ENCODE measurements around the gene HCK. TPM values are rescaled to one million over a fixed set of nuclear protein-coding genes. Genes with fewer than 3 reads are reported as not detected.

HCK gene
- total RNA-seq, 2 donors from 2014 or later = 1.3 to 7.5 TPM

DNA sequence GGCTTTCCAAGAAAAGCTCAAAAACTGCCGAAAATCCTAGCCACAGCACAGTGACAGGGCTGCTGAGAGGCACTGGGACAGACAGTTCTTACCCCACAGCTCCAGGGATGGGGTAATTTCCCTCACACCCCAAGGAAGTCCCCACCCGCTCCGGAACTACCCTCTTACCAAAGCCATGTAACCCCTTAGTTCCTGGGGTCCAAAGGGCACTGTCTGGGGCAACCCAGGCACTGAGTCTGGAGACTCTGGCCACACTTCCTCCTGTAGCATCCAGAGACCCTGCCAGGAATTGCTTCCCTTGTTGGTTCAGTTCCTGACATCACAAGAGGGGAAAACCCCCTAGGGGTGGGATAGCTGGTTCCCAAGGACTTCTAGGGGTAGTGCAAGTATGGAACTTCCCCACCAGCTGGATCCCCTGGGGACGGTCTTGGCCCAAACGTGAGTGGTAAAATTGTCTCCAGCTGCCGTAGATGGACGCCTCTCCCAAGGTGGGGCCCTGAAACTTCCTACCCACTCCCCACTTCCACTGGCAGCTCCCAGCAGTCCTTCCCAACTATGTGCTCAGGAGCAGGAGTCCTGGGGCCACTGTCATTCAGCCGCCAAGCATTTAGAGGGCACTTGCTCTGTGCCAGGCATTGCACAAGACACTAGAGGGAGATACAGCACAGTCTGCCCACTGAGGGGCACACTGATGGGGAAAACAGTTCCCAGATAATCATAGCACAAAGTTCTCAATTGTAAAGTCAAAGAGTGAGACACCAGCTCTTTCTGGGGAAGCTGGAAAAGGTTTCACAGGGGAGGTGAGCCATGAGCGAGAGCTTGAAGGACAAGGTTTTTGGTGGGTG lies 17.2 kb upstream of the HCK start:
- H3K9me3 ChIP-seq (ENCODE audit: control insufficient read depth, low read length, poor library complexity, severe bottlenecking) = no peaks in the 10 kb centered on the region
- H3K4me3 Mint-ChIP-seq = no peak overlapping the region
- no peak overlapping the region for H3K27ac Mint-ChIP-seq
- H3K4me1 Mint-ChIP-seq = peaks cover 5% of the 10 kb centered on the region
- H3K36me3 Mint-ChIP-seq (ENCODE audit: low read depth) = peaks cover 3% of the 10 kb centered on the region
- ATAC-seq (peak; percentile 15), DNase-seq (no peak)
- peaks cover 67% of the 10 kb centered on the region for H3K27me3 Mint-ChIP-seq

DNA sequence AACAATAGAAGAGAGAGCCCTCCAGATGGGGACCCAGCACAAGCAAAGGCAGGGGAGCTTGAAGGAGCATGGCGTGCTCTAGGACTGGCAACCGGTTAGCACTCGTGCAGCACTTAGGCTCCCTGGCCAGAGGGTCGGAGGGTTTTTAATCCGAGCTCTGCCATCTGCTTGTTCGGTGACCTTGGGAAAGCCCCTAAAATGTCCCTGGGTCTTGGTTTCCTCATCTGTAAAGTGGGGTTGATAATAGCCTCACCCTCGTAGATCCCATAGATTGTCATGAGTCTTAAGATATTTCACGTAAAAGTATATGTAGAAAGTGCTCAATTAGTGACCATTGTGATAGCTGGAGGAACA lies 16.6 kb upstream of the HCK start:
- H3K4me1 Mint-ChIP-seq = peaks cover 5% of the 10 kb centered on the region
- H3K4me3 Mint-ChIP-seq = no peak overlapping the region
- peaks cover 65% of the 10 kb centered on the region for H3K27me3 Mint-ChIP-seq
- ATAC-seq (no peak), DNase-seq (no peak)
- peaks cover 5% of the 10 kb centered on the region for H3K36me3 Mint-ChIP-seq (ENCODE audit: low read depth)
- H3K9me3 ChIP-seq (ENCODE audit: control insufficient read depth, low read length, poor library complexity, severe bottlenecking) = no peaks in the 10 kb centered on the region
- H3K27ac Mint-ChIP-seq = no peak overlapping the region

DNA sequence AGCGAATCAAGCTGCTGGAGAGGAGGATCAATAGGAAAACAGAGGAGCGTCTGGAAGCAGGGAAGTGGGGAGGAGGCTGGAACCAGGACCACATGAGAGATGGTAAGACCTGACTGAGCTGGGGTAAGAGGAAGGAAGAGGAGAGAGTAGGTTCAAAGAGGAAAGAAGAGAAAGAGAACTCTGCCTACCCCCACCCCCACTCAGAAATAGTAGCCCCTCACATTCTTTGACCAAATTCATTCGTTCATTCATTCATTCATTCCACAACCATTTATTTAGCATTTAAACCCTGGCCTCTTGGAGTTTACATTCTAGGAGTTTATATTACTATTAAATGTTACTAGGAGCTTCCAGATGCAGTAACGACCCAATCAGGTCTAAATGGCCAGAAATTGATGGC lies 15.8 kb upstream of the HCK start:
- DNase-seq (no peak), ATAC-seq (no peak)
- Mint-ChIP-seq H3K36me3 (ENCODE audit: low read depth) (peaks cover 5% of the 10 kb centered on the region), H3K4me3 (no peak overlapping the region), H3K4me1 (peaks cover 8% of the 10 kb centered on the region), H3K27me3 (peaks cover 73% of the 10 kb centered on the region), H3K27ac (no peak overlapping the region)
- no peaks in the 10 kb centered on the region for H3K9me3 ChIP-seq (ENCODE audit: control insufficient read depth, low read length, poor library complexity, severe bottlenecking)

DNA sequence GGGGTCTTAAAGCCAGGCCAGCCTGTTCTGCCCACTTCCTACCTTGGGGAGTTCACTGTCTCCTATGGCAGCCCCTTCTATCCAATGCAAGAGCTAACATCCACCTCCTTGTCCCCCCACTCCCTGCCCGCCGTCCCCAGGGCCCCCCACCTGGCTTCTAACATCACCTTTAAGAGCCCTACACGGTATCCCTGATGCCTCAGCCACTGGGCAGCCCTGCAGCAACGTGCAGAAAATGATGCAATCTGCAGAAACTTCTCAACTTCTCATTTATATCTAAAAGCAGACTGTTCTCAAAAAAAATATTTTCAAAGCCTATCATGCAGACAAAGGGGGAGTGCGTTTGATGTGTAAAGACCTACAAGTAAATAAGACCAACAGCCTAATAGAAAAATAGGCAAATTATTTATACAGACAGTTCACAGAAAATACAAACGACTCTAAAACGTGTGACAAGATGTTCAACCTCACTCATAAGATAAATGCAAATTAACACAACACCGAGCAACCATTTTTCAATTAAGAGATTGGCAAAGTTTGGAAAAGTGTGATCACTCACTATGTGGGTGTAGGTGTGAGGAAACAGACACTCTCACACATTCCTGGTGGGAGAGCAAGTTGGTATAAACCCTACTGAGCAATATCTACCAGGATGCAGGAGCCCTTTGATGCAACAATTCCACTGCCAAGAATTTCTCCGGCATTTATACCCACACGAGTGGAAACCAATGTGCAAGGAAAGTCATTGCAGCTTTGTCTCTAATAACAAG lies 15.1 kb upstream of the HCK start:
- Mint-ChIP-seq H3K4me1 (peaks cover 8% of the 10 kb centered on the region), H3K27ac (no peak overlapping the region), H3K36me3 (ENCODE audit: low read depth) (peaks cover 5% of the 10 kb centered on the region)

DNA sequence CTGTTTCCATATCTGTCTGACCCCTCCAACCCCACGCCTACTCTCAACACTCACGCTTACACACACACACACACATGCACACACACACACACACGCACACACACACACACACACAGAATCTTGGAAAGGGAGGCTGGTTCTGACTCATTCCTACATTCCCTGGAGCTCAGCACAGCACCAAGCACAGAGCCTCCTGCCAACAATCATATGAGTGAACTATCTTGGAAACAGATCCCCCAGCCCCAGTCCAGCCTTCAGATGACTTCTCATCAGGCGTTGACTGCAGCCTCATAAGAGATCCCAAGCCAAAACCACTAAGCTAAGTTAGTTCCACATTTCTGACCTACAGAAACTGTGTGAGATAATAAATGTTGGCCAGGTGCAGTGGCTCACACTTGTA lies 14.1 kb upstream of the HCK start:
- DNase-seq (no peak), ATAC-seq (no peak)
- peaks cover 78% of the 10 kb centered on the region for H3K27me3 Mint-ChIP-seq

More for the DNA sequence above, 15.1 kb upstream of the HCK start:
- H3K9me3 ChIP-seq (ENCODE audit: control insufficient read depth, low read length, poor library complexity, severe bottlenecking) = no peaks in the 10 kb centered on the region
- no peak for ATAC-seq
- H3K27me3 Mint-ChIP-seq = peaks cover 75% of the 10 kb centered on the region
- H3K4me3 Mint-ChIP-seq = no peak overlapping the region
- no peak for DNase-seq

DNA sequence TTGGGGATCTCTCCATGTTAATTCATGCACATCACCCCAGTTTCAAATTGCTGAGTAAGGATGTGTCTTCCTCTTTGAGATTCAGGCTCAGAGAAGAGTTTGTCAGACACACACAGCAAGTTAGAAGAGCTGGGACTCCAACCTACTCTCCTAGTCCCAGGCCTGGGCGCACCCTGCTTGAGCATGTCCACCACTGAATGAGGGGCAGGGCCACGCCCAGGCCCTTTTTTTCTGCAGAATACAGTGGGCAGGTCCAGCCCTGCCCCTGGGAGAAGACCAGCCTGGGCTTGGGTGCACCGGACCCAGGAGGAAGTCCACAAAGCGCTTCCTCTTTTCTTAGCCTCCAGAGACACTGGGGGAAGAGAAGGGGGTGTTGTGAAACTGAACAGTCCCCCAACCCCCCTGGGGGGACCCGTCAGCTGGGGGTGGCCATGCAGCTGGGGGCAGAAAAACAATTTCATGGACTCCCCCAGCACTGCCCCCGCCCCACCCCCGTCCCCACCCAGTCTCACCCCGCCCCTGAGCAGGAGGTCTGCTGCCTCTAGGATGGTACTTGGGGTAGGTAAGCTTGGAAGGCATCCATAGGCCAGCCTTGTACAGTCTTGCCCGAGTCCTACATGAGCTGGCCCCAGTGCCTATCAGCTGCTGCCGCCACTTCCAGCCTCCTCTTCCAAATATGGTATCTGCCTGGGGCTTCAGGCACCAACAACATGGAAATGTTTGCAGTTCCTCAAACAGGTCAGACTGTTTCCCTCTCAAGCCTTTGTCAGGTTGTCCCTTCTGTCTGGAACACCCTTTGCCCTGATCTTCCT lies 11.7 kb upstream of the HCK start:
- ATAC-seq (peak; percentile 76), DNase-seq (no peak)
- peaks cover 2% of the 10 kb centered on the region for H3K36me3 Mint-ChIP-seq (ENCODE audit: low read depth)
- no peaks in the 10 kb centered on the region for H3K9me3 ChIP-seq (ENCODE audit: control insufficient read depth, low read length, poor library complexity, severe bottlenecking)
- no peak overlapping the region for H3K27ac Mint-ChIP-seq
- peaks cover 3% of the 10 kb centered on the region for H3K4me1 Mint-ChIP-seq
- no peak overlapping the region for H3K4me3 Mint-ChIP-seq
- H3K27me3 Mint-ChIP-seq = peaks cover 79% of the 10 kb centered on the region

More for the DNA sequence above, 14.1 kb upstream of the HCK start:
- H3K9me3 ChIP-seq (ENCODE audit: control insufficient read depth, low read length, poor library complexity, severe bottlenecking) = no peaks in the 10 kb centered on the region
- Mint-ChIP-seq H3K4me3 (no peak overlapping the region), H3K4me1 (peaks cover 8% of the 10 kb centered on the region), H3K27ac (no peak overlapping the region), H3K36me3 (ENCODE audit: low read depth) (peaks cover 5% of the 10 kb centered on the region)

DNA sequence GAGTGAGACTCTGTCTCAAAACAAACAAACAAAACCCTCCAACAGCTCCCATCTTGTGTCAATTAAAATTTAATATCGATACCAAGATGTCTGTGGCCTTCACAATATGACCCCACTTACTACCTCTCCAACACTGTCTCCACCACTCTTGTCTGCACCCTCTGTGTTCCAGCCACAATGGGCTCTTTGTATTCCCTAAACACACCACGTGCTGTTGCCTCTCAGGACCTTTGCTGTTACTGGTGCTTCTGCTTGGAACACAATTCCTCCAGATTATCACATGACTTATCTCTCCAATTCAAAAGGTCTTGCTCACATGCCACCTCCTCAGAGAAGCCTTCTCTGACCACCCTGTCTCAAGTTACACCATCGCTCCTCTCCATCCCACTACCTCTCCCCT lies 6.0 kb upstream of the HCK start:
- H3K27me3 Mint-ChIP-seq = peaks cover 83% of the 10 kb centered on the region

DNA sequence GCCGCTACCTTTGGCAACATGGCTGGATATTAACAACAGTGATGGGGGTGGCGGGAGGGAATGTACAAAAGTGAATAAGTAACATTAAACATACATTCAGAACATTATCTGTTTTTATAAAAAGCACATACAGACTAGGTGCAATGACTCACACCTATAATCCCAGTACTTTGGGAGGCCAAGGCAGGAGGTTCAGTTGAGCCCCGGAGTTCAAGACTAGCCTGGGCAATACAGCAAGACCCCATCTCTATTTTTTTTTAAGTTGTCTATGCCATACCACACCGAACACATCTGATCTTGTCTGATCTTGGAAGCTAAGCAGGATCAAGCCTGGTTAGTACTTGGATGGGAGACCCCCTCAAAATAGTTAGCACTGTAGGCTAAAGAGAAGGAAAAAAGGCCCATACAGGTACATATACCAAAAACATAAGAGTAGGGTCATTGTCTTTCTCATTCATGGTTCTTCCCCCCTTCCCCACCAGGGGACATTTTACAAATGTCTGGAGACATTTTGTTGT lies 1.7 kb upstream of the HCK start:
- H3K9me3 ChIP-seq (ENCODE audit: control insufficient read depth, low read length, poor library complexity, severe bottlenecking) = no peaks in the 10 kb centered on the region
- ATAC-seq = no peak
- peaks cover 76% of the 10 kb centered on the region for H3K27me3 Mint-ChIP-seq
- H3K36me3 Mint-ChIP-seq (ENCODE audit: low read depth) = peaks cover 16% of the 10 kb centered on the region
- peak overlapping the region; percentile 28 for H3K4me3 Mint-ChIP-seq
- H3K4me1 Mint-ChIP-seq = peaks cover 13% of the 10 kb centered on the region
- no peak overlapping the region for H3K27ac Mint-ChIP-seq
- DNase-seq = no peak

More for the DNA sequence above, 6.0 kb upstream of the HCK start:
- H3K36me3 Mint-ChIP-seq (ENCODE audit: low read depth) = peaks cover 7% of the 10 kb centered on the region
- ATAC-seq (no peak), DNase-seq (no peak)
- no peaks in the 10 kb centered on the region for H3K9me3 ChIP-seq (ENCODE audit: control insufficient read depth, low read length, poor library complexity, severe bottlenecking)
- no peak overlapping the region for H3K27ac Mint-ChIP-seq
- no peaks in the 10 kb centered on the region for H3K4me1 Mint-ChIP-seq
- no peak overlapping the region for H3K4me3 Mint-ChIP-seq

DNA sequence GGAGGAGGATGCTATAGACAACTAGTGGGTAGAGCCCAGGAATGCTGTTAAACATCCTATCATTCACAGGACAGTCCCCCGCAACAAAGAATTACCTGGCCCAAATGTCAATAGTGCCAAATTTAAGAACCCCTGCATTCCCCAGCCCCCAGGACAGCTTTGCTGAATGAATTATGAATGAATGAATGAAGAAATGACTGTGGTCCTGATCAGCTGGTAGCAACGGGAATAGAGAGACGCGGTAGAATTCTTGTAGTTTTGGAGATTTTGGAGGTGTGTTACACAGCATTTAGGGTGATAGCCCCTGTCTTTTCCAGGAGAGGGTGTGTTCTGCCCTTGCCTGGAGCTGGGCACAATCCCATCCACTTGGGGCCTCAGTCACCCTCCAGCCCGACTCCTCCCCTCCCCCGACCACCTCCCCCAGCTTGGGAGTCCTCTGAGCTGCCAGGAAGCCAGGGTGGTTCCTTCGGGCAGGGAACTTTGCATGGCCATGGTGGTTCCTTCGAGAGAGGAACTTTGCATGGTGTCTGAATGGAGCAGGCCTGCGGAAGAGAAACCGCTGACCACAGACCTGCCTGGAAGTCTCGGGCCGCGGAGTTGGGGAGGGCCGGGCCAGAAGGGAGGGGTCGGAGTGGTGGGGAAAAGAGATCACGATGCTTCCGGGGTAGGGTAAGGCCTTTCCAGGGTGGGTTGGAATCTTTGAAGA lies 1.0 kb upstream of the HCK start:
- H3K27ac Mint-ChIP-seq = peak overlapping the region; percentile 73
- peak overlapping the region; percentile 82 for H3K4me3 Mint-ChIP-seq
- H3K36me3 Mint-ChIP-seq (ENCODE audit: low read depth) = peaks cover 14% of the 10 kb centered on the region
- H3K4me1 Mint-ChIP-seq = peaks cover 13% of the 10 kb centered on the region
- H3K27me3 Mint-ChIP-seq = peaks cover 70% of the 10 kb centered on the region
- ATAC-seq (peak; percentile 35), DNase-seq (no peak)
- no peaks in the 10 kb centered on the region for H3K9me3 ChIP-seq (ENCODE audit: control insufficient read depth, low read length, poor library complexity, severe bottlenecking)

DNA sequence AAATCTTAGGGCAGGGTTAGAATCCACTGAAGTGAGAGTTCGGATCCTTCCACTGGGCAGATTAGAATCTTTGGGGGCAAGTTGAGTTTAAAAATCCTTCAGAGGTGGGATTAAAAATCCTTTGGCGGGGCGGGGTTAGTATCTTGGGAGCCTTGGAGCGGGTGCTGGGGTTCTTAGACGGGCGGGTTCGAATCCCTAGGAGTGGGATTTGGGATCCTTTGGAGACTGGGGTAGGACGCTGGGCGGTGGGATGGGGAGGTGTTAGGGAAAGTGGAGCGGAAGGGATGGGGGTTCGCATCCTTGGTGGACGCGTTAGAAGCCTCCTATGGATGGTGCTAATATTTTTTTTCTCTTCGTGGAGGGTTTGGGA lies 337 bp upstream of the HCK start:
- H3K9me3 ChIP-seq (ENCODE audit: control insufficient read depth, low read length, poor library complexity, severe bottlenecking) = no peaks in the 10 kb centered on the region
- peak overlapping the region; percentile 82 for H3K4me3 Mint-ChIP-seq
- DNase-seq (no peak), ATAC-seq (no peak)
- peaks cover 13% of the 10 kb centered on the region for H3K4me1 Mint-ChIP-seq
- H3K36me3 Mint-ChIP-seq (ENCODE audit: low read depth) = peaks cover 10% of the 10 kb centered on the region
- peak overlapping the region; percentile 73 for H3K27ac Mint-ChIP-seq
- H3K27me3 Mint-ChIP-seq = peaks cover 63% of the 10 kb centered on the region

DNA sequence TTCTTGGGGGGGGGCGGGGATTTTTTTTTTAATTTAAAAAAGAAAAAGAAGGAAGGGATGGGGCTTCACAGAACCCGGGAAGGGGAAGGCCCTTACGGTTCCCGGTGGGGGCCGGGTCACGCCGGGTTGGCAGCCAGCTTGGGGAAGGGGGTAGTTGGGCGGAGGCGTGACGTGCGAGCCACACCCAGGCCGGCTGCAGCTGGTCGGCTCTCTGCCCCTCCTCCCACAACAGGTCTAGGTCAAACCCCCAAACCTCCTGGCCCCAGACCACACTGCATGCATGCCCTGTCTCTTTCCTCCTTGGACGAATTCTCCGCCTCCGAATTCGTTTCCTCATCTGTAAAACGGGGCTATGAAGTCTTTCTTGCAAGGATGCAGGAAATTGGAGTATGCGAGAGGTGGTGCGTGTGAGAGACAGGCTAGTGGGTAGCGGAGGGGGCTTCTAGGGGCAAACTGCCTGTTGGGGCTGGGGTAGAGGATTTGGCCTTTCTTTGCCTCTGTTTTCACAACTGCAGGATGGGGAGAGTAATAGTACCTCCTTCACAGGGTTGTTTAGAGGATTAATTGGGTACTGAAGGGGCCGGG lies 828 bp downstream of the HCK start:
- Mint-ChIP-seq H3K4me1 (peaks cover 13% of the 10 kb centered on the region), H3K27ac (no peak overlapping the region), H3K4me3 (peak overlapping the region; percentile 82), H3K27me3 (peaks cover 66% of the 10 kb centered on the region), H3K36me3 (ENCODE audit: low read depth) (peaks cover 10% of the 10 kb centered on the region)
- ATAC-seq (peak; percentile 25), DNase-seq (no peak)
- H3K9me3 ChIP-seq (ENCODE audit: control insufficient read depth, low read length, poor library complexity, severe bottlenecking) = no peaks in the 10 kb centered on the region

DNA sequence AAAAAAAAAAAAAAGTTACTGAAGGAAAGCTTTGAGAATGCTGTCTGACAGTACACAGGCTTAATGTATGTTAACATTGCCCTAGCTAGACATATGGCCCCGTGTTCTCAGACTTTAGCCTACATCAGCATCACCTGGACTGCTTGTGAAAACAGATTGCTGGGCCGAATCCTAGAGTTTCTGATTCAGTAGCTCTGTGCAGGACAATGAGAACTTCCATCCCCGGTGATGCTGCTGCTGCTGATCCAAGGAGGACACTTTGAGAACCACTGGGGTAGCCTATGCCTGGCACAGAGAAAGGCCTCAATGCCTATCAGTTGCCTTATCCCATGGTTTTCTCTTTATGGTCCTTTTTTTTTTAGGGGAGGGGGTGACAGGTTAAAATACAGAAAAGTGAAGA lies 1.6 kb downstream of the HCK start:
- peaks cover 66% of the 10 kb centered on the region for H3K27me3 Mint-ChIP-seq
- peaks cover 13% of the 10 kb centered on the region for H3K4me1 Mint-ChIP-seq
- ATAC-seq (no peak), DNase-seq (no peak)
- H3K27ac Mint-ChIP-seq = no peak overlapping the region
- no peak overlapping the region for H3K4me3 Mint-ChIP-seq
- H3K9me3 ChIP-seq (ENCODE audit: control insufficient read depth, low read length, poor library complexity, severe bottlenecking) = no peaks in the 10 kb centered on the region
- H3K36me3 Mint-ChIP-seq (ENCODE audit: low read depth) = peaks cover 10% of the 10 kb centered on the region
